ENCODE measurements around the gene PARVG.

- TF ChIP-seq, protein P1, sequence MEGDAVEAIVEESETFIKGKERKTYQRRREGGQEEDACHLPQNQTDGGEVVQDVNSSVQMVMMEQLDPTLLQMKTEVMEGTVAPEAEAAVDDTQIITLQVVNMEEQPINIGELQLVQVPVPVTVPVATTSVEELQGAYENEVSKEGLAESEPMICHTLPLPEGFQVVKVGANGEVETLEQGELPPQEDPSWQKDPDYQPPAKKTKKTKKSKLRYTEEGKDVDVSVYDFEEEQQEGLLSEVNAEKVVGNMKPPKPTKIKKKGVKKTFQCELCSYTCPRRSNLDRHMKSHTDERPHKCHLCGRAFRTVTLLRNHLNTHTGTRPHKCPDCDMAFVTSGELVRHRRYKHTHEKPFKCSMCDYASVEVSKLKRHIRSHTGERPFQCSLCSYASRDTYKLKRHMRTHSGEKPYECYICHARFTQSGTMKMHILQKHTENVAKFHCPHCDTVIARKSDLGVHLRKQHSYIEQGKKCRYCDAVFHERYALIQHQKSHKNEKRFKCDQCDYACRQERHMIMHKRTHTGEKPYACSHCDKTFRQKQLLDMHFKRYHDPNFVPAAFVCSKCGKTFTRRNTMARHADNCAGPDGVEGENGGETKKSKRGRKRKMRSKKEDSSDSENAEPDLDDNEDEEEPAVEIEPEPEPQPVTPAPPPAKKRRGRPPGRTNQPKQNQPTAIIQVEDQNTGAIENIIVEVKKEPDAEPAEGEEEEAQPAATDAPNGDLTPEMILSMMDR (IDR thresholded peaks at IDR 0.05; ENCODE audit: low read depth, low read length, poor library complexity, severe bottlenecking): no peak
- no peak for TF ChIP-seq EZH2phosphoT487 (IDR thresholded peaks at IDR 0.05; ENCODE audit: borderline replicate concordance, low read length)
Measured at GRCh38 chr22:44237290-44237689, 56.6 kb downstream of the PARVG start.
